T47D (cell line): ENCODE results near the gene ANKRD11.

Source experiments
- DNase-seq, 2 experiments: peaks; one replicate each; pipeline versions ENCODE4 v3.0.0 to v3.0.0-alpha.2; 2011 to 2012; ENCODE audit warnings: low read depth in 1 of 2, low spot score in 1 of 2
- JUND ChIP-seq: IDR thresholded peaks from 2 replicates; pipeline ENCODE4 v1.6.1; 2012; ENCODE audit warnings: low read depth
- in situ Hi-C: cut with HindIII; loops from 2 replicates; pipeline ENCODE4 v1.10.0; 2016; ENCODE audit warnings: low sequenced_read_pairs, low pct_unique_long_range_greater_than_20kb

Gene ANKRD11

DNA sequence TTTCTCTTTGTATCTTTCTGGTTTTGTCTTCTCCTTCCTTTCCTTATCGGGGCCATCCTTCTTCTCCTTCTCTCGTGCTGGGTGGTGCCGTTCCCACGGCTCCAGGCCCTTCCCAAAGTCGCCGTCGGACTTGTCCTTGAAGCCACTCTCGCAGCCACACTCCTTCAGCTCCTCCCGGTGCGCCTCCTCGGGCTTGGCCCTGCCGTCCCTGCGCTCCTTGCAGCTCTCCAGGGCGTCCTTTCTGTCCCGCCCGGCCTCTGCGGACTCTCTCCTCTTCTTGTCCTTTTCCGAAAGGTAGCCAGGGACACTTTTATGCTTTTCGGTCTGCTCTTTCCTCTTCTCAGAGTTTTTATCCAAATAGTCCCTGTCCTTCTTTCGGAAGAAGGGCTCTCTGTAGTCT lies 206.9 kb downstream of the ANKRD11 start:
- TF ChIP-seq JUND = no peak
- in situ Hi-C loops = no loop called here
- no peak for DNase-seq

DNA sequence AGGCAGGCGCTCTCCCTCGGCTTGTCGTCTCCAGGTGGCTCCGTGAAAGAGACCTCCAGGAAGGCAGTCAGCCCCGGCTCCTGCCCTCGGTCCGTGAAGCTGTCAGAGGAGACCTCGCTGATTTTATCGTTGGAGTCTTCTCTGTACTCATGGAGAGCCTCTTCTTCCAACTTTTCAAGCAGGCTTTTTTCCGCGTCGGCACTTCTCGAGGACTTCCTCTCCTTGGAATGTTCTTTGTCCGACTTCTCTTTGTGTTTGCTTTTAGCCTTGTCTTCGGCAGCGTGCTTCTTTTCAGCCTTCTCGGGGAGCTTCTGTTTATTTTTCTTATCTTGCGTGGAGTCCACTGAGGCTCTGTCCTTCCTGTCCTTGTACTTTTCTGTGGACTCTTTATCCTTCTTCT lies 207.8 kb downstream of the ANKRD11 start:
- no peak for DNase-seq
- in situ Hi-C loops = no loop called here
- TF ChIP-seq JUND = no peak

DNA sequence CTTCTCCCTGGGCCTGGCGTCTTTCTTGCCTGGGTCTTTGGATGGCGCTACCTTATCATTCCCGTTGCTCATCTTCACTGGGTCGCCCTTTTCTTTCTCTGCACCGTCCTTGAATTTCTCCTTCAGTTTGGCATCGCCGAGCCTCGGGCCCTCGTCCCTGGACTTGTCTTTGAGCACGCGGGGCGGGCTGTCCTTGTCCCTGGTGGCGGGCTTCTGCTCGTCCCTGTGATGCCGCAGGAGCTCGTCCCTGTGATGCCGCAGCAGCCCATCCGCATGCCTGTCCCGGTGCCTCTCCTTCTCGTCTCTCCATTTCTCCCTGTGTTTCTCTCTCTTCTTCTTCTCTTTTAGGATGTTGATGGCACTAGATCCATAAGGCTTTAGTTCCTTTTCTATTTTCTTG lies 208.5 kb downstream of the ANKRD11 start:
- no peak for DNase-seq
- in situ Hi-C loops = no loop called here
- TF ChIP-seq JUND = no peak

DNA sequence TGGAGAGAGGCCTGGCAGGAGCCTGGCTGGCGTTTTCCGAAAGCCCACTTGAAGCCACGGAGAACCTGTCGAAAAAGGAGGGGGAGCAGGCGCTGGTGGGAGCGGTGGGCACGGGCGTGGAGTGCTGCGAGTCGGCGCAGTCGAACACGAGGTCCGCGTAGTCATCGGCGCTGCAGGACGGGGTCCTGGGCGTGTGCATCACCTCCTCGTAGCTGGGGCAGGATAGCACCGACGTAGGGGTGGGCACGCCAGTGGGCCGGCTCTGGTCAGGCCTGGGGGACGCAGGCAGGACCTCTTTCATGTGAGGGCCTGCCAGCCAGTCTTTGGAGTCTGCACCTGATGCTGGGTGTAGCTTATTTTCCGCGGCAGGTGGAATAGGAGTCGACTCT lies 209.2 kb downstream of the ANKRD11 start:
- no peak for DNase-seq
- in situ Hi-C loops = no loop called here
- no peak for TF ChIP-seq JUND

DNA sequence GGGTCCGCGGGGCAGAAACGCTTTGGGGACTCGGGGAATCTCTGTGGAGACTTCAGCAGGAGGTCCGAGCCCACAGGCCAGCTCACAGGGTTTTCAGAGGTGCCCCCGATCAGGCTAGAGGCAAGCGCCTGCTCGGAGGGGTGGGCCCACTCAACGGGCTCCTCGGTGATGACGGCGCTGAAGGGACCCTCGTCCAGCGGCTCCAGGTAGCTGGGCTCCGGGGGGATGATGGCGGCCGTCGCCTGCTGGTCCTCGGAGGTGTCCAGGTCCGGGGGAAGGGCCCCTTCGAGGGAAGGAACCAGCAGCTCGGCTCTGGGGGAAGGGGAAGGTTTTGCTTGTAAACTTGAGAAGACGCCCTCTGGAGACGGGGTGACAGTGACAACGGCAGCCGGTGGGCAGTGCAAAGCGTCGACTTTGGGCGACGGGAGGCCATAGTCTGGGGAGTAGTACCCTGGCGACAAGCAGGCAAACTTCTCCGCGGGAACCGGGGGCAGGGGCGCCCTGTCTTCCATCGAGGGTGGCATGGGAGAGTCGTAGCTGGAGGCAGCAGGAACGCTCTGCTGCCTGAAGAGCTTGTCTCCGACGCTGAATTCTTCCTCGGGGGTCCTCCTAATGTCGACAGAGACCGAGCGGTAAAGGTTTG lies 209.7 kb downstream of the ANKRD11 start:
- in situ Hi-C loops = no loop called here
- no peak for DNase-seq

DNA sequence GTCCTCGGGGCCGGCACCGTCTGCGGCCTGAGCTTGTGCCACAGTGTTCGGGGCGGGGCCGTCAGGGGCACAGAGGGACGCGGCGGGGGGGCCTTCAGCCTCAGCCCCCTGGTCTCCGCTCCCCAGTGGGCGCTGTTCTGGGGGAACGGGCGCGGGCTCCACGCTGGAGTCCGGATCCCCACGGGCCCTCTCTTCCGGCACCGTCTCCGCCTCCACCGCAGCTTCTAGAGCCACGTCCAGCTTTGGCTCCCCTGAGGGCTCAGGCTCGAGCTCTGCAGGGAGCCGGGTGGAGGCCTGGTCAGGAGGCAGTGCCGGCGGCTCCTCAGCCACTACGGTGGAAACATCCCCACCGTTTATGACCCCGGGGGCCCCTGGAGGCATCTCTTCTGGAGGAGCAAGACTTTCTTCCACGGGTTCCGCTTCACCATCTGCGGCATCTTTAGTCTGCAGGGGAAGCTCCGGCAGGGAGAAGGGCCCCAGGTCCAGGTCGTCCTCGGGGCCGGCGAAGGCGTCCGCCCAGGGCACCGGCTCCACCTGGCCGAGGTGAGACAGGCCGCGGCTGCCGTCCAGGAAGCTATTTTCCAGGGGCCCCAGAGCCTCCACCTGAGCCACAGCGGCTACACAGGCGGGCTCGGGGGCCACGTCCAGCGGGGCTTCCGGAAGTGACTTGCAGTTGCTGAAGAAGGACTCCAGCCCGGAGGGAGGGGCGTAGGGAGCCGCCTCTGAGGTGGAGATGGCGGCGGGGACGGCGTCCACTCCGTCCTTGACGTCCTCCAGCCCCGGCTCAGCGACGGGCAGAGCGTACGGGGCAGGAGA lies 210.5 kb downstream of the ANKRD11 start:
- no peak for DNase-seq
- TF ChIP-seq JUND = no peak
- in situ Hi-C loops = no loop called here

More for the DNA sequence above, 209.7 kb downstream of the ANKRD11 start:
- TF ChIP-seq JUND = no peak

DNA sequence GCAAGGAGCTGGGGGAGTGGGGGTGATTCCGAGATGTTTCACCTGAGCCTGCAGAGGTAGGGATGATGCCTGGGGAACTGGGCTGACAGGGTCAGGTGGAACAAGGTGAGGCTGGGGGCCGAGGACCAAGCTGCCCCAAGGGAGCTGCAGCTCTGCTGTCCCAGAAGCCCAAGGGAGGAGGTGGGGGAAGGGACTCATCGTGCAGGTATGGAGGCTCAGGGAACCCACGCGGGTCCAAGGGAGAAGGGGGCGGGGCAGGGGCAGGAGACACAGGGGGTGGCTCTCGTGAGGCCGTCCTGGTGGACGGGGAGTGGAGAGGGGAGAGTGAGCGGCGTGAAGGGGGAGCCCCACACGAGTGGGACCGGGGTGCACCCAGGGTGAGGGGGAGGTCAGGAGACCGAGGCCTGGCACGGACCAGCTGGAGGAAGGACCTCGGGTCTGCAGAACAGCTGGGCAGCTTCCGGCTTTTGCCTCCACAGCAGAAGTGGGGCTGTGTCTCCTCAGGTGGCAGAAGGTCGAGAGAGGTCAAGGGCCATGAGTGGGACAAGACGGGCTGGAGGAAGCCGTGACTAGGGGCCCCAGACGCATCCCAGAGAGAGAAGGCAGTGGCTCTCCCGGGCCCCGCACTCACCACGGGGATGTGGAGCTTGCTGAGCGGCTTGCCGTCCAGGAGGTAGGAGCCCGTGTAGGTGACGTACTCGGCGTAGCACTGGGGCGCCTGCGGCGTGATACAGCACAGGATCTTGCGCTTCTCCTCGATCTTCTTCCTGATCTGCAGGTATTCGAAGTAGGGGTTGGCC lies 211.7 kb downstream of the ANKRD11 start:
- no peak for DNase-seq
- in situ Hi-C loops = no loop called here
- TF ChIP-seq JUND = no peak

DNA sequence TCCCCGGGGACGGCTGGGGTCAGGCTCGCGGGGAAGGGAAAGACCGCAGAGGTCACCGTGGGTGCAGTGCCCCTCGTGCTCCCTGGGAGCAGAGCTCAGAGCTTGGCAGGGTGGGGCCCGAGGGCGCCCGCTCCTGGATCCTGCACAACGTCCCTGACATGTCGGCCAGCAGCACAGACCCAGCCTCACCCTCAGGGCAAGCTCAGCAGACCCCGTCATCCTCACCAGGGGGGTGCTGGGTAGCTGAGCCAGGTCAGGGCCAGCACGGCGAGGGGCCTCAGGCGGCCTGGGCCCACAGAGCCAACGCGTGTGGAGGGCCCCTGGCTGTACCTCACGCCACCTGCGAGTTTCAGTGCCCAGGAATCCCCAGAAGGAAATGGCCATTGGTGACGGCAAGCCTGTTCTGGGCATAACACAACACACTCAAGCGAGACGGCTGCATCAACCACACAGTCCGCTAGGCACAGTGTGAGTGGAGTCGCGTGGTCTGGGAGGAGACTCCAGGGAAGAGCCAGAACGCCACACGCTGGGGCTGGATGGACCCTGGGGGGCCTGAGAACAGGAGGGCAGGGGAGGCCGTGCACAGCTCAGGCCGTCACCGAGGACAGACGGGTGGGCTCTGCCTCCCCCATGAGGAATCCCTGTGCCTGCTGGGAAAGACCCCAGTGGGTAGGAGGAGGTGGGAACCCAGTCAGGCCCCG lies 212.6 kb downstream of the ANKRD11 start:
- TF ChIP-seq JUND = no peak
- in situ Hi-C loops = no loop called here
- no peak for DNase-seq

DNA sequence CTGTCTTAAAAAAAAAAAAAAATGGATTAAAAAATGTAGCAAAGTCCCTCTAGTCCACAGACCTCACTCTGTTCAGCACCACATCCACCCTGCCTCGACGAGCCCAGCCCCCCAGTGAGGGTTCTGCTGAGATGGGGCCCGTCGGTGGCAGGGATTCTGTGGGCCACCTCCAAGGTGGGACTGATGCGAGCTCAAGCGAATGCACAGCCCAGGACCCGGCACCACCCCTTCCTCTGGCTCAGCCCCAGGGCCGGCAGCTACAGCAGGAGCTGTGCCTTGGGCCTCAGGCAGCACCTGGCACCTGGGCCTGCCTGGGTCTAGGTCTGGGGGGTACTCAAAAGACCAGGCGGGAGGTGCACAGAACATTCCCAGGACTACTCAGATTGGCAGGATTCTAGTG lies 213.3 kb downstream of the ANKRD11 start:
- no peak for TF ChIP-seq JUND
- in situ Hi-C loops = no loop called here
- DNase-seq = no peak

DNA sequence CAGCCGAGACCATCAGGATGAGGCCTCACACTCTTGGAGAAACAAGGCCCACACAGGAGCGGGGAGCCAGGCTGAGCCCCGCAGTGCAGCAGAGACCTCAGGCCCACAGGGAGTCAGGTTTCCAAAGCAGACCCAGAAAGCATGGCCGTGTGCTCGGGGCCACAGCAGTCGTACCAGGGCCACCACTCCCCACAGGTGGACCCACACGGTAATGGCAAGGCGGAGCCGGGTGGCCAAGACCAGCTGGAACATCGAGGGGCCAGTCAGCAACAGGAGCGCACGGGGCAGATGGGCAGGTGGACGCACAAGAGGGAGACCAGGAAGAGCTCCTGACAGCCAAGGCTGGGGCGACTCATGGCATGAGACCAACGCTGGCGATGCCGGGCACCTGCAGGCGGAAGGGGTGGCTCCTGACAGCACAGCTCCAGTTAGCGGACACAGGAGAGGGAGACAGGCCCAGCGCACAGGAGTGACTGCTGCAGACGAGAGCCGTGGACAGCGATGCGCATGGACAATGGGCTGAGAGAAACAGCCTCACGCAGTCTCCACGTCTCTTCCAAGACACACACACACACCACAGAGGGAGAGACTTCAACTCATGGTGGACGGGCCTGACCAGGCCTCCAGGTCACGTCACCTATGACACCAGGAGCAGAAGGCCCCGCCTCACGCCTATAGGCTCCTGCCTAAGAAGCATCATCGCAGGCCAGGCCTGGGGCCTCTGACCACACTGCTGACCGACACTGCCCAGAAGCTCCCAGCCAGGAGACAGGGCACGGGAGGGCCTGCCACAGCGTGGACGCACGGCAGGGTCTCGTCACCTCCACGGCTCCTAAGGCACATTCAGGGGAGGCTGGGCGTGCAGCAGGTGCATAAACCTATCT lies 214.3 kb downstream of the ANKRD11 start:
- no peak for TF ChIP-seq JUND
- no peak for DNase-seq
- in situ Hi-C loops = no loop called here

DNA sequence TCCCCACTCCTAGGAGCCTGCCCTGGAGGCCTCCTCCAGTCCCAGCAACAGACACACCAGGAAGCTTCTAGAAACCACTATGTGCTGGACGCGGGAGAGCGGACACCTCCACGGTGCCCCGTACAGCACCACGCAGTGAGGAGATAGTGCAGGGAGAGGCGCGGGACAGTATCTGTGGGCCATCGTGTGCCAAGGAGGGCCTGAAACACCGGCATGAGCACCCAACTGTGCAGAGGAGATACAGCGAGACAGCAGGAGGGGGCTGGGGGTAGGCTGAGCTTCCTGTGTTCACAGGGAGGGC lies 215.1 kb downstream of the ANKRD11 start:
- TF ChIP-seq JUND = no peak
- in situ Hi-C loops = no loop called here
- DNase-seq = no peak
